Measurements from ENCODE around the gene EML1.
A peak's percentile ranks its signal among the peaks of the same experiment; 100 is the strongest.
"Not testable (repeated sequence)": the region's sequence is repeated elsewhere in the genome, so short reads cannot be mapped to it uniquely, and the experiment has no call there.

Gene EML1

GRCh38 chr14:99755629-99756603, 37.3 kb upstream of the EML1 start:
- DNase-seq = peak; percentile 17 to 54

GRCh38 chr14:99756796-99757195, 36.4 kb upstream of the EML1 start:
- DNase-seq = no peak

DNA sequence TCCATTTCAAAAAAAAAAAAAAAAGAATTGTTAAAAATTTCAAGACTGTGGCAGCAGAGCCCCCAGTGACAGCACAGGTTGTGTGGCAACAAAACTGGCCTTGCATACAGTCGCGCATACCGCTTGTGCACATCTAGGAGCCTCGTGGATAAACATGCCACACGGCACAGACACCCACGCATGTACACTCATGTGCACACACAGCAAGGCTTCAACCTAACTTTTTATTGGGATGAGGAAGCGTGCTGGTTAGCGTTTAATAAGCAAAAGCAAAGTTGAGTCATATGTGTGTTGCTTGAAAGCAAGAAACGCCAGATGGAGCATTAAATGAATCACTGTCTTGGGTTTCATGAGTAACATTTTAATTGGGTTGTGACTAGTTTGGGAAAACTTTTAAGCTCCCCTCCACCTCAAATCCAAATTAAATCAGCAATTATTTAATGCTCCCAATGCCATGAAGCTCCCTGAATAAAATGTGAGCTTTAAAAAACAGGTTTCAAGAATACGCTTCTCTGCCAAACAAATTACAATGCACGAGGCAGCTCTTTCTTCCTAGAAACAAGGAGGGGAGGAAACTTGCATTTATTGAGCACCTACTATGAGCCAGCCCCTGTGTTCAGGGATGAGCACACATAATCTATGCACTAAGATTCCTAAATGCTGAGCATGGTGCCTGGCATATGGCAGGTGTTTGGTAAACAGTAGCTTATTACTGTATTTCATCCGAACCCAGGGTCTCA, 35.7 kb upstream of the EML1 start:
- DNase-seq = peak in 1 of 2 donors; percentile 10

DNA sequence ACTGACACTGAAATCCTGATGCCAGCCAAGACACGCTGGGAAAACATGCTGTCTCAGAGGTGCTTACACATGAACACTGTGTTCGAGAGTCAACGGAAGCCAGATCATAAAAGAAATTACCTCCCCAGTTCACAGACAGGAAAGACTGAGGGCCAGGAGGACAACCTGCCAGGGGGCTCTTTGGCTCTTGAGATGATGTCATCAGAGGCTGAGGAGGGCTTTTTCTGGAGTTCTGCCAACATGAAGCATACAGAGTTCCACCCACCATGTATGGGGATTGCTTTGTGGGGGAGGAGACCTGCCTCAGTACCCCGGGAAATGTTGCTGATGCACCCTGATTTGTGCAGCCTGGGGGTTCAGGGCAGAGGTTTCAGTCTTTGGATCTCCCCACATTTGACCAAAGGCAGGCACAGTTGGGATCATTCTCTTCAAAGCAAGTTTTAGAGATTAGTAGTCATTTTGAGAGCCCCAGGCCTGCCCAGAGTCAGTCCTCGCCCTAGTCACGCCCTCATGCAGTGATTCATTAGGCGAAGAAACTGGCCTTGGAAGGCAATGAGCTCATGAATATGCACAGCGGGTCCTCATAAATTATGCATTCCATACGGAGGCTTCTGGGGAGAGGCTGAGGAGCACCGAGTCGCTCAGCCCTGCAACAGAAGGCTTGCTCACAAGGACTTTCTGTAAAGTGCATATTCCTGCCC, 34.9 kb upstream of the EML1 start:
- DNase-seq = no peak

- DNase-seq = no peak
Observed at GRCh38 chr14:99758872-99759545, 34.2 kb upstream of the EML1 start.

DNA sequence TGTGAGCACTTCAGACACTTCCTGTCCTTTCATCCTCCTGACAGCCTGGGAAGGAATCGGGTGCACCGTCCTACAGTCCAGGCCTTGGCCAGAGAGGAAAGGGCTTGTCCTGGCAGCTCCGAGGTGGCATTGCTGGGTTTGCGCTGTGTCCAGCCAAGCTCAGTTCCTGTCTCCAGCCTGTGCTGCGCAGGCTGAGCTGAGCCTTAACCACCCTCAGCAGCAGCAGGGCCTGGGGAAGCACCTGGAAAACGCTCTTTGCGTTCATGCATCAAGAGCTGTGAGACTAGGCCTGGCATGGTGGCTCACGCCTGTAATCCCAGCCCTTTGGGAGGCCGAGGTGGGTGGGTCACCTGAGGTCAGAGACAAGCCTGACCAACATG, 33.7 kb upstream of the EML1 start:
- no peak for DNase-seq

DNA sequence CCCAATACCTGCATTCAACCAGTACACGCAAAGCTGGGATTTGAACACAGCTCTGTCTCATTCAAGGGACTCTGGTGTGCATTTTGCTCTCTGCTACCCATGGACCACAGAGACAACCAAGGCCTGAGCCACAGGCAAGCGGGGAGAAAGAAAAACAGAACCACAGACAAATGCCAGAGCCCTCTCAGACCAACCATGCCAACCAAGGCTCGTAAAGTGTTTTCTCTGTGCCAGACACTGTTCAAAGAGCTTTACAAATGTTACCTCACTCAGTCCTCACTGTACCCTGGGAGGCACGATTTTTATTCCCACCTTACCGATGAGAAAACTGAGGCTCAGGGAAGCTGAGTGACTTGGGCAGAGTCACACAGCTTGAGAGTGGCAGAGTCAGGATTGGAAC, 32.4 kb upstream of the EML1 start:
- DNase-seq = no peak

DNA sequence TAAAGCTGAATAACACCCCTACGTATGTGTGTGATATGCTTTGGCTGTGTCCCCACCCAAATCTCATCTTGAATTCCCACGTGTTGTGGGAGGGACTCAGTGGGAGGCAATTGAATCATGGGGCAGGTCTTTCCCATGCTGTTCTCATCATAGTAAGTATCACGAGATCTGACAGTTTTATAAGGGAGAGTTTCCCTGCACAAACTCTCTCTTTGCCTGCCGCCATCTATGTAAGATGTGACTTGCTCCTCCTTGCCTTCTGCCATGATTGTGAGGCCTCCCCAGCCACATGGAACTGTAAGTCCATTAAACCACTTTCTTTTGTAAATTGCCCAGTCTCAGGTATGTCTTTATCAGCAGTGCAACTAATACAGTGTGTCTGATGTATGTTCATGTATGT, 30.3 kb upstream of the EML1 start:
- not testable (repeated sequence) for DNase-seq

GRCh38 chr14:99763527-99764221, 29.5 kb upstream of the EML1 start:
- DNase-seq = no peak

GRCh38 chr14:99764222-99764706, 28.9 kb upstream of the EML1 start:
- no peak for DNase-seq

- DNase-seq = no peak
Observed at GRCh38 chr14:99768381-99768780, 24.8 kb upstream of the EML1 start.

- no peak for DNase-seq
Observed at GRCh38 chr14:99769123-99769522, 24.1 kb upstream of the EML1 start.

GRCh38 chr14:99769799-99770198, 23.4 kb upstream of the EML1 start:
- DNase-seq = no peak

DNA sequence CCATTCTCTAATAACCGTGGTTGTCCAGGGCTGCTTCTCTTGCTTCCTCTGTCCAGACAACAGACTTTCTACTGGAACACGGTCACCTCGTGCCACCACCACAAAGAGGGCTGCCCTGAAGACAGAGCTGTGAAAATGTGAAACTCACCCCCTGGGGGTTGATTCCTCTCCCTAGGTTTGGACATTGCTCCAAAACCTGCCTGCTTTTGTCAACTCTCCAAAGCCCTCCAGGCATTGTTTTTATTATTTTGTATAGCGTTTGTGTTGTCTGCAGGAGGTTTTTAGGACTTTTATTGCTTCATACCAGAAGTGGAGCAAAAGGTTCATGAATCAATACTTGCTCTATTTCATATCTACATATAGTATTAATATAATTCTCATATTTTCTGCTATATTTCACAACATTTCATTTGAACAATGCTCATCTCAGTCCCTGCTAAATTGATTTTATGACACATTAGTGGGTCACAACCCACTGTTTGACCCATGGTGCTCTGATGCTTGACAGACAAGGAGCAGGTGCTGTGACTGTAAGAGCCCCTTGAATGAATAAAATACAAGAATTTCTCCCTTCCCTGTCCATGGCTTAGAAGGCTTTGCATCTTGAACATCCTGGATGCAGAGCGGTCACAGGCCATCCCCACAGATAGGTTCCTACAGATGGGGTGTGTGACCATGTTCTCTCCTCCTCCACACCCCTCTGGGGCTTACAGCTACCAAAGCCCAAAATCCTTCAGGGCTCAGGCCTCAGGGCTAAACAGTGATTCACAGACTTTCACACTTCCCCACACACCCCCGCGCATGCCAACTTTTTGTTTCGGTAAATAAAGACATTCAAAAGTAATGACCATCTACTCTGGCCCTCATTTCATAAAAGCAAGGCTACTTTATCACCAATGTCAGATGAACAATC, 20.6 kb upstream of the EML1 start:
- DNase-seq = no peak

- DNase-seq = no peak
Observed at GRCh38 chr14:99773521-99774497, 19.4 kb upstream of the EML1 start.

DNA sequence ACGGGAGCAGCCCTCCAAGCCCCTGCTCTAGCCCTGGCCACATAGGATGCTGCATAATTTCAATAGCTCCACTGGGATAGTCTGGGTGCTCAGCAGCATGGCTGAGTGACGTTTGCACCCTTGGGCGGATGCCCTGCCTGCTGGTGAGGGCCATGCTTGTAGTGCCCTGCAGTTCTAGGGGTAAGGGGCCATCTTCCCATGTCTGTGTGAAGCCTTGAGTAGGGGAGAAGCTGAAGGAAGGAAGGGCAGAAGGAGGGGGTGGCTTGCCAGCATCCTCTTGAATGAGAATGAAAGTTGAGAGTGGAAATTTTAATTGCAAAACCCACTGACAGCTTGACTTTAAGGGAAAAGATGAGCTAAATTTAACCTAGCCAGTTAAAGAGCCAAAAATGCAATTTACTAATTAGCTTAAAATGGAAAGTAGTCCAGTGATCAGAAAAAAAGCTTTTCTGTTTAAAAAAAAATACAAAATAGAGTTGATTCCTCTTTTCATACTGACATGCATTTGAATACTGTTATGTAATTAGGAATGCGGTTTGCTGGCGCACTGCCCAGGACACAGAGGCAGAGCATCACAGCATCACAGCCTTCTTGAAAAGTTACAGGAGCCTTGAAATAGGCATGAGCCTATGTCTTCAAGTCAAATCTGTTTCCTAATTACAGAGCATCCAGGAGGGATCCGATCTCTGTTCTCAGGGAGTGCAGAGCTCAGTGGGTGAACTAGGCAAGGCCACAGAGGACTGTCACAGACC, 18.5 kb upstream of the EML1 start:
- DNase-seq = peak; percentile 10 to 14

DNA sequence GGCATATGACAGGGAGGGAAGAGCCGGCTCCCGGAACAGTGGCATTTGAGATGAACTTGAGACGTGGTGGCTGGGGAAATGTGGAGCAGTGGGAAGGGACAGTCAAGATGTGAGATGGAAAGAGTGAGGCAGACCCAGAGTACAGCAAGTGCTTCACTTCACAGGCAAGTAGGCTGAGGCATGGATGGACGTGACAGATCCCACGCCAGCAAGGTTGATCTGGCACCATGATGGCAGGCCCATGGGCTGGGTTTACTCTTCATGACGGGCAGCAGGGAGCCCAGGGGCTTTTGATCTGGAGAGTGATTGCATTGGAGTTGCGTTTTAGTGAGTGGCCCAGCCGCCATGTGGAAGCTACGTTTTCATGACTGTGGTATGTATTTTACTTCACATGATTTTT, 17.9 kb upstream of the EML1 start:
- no peak for DNase-seq

DNA sequence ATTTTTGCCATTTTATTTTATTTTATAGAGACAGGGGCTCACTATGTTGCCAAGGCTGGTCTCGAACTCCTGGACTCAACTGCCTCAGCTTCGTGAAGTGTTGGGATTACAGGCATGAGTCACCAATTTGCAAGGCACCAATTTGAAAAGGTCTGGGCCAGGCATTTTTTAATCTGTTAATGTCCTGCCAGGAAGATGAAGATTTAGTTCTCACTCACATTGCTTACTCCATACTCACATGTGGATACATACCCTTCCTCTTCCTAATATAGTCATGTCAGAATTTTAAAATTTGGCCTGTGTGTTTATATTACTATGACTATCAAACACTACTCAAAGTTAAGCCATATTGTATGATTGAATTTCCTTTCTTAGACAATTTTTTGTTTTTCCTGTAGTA, 15.3 kb upstream of the EML1 start:
- DNase-seq = no peak

GRCh38 chr14:99779751-99780150, 13.5 kb upstream of the EML1 start:
- DNase-seq = no peak
